Transverse colon (tissue), 4 donors: ENCODE measurements around the gene RPL34. TPM values are rescaled to one million over a fixed set of nuclear protein-coding genes. Genes with fewer than 3 reads are reported as not detected.

Experiments
- DNase-seq: peaks from one replicate; pipeline ENCODE4 v3.0.0-alpha.2; 2019
- H3K27ac ChIP-seq, 4 donors: fragments of 200-600 bp; sonication (generic); 2 replicates each; pipeline ENCODE4 v1.5.1; 2016 to 2018; ENCODE audit warnings: inconsistent platforms in 4 of 4
- H3K27me3 ChIP-seq: fragments of 200-600 bp; sonication (generic); 2 replicates; pipeline ENCODE4 v1.5.1; 2017; ENCODE audit warnings: inconsistent platforms
- H3K36me3 ChIP-seq, 4 donors: fragments of 200-600 bp; sonication (generic); 2 replicates each; pipeline ENCODE4 v1.5.1; 2017 to 2019; ENCODE audit warnings: inconsistent platforms in 4 of 4
- H3K4me1 ChIP-seq, 4 donors: fragments of 200-600 bp; sonication (generic); 2 replicates each; pipeline ENCODE4 v1.5.1; 2017 to 2020; ENCODE audit warnings: inconsistent platforms in 4 of 4
- H3K4me3 ChIP-seq, 4 donors: fragments of 200-600 bp; sonication (generic); 1 replicate in 1 of 4; 2 replicates in 3 of 4; pipeline versions ENCODE4 v1.5.1 to v1.6.1; 2017 to 2019; ENCODE audit warnings: inconsistent platforms in 4 of 4
- H3K9me3 ChIP-seq, 2 donors: fragments of 200-600 bp; sonication (generic); 2 replicates each; pipeline ENCODE4 v1.5.1; 2017 to 2019; ENCODE audit warnings: inconsistent platforms in 2 of 2
- CTCF ChIP-seq, 5 experiments: fragments of 200-600 bp in 3 of 5; fragments of 450-650 bp in 2 of 5; sonication (generic) in 3 of 5; IDR thresholded peaks; 1 replicate in 2 of 5; 2 replicates in 3 of 5; pipeline ENCODE4 v1.5.1; 2016 to 2017; ENCODE audit warnings: antibody characterized with exemption in 5 of 5, inconsistent platforms in 3 of 5, mild to moderate bottlenecking in 2 of 5, moderate library complexity in 1 of 5
- EP300 ChIP-seq: sonication (generic); formaldehyde crosslinking; IDR thresholded peaks from one replicate; pipeline ENCODE4 v1.6.1; 2017; ENCODE audit warnings: antibody characterized with exemption, low read depth
- POLR2A ChIP-seq: fragments of 450-650 bp; IDR thresholded peaks from one replicate; pipeline ENCODE4 v1.6.1; 2016; ENCODE audit warnings: antibody characterized with exemption, mild to moderate bottlenecking, moderate library complexity
- POLR2AphosphoS5 ChIP-seq, 3 donors: sonication (generic); formaldehyde crosslinking; IDR thresholded peaks; one replicate each; pipeline ENCODE4 v1.6.1; 2016; ENCODE audit warnings: antibody characterized with exemption in 3 of 3
- WGBS, 2 donors: methylation state at CpG; one replicate each; pipeline ENCODE4 v1.1.5; 2018; ENCODE audit warnings: low coverage in 1 of 2; 5-methylcytosine and 5-hydroxymethylcytosine counted together
- in situ Hi-C, 4 donors: fragments of 200-750 bp; cut with MboI; loops; one replicate each; pipeline versions ENCODE4 v1.15.0 to v1.15.1; 2017; ENCODE audit warnings: low sequenced_read_pairs in 3 of 4, low pct_ligation_motif_present in 1 of 4, low pct_unique_long_range_greater_than_20kb in 1 of 4
- intact Hi-C: fragments of 100-400 bp; cut with DNase I; formaldehyde crosslinking; loops from one replicate; pipeline ENCODE4 v1.15.1; 2023; ENCODE audit warnings: low total_unique reads
- total RNA-seq, 4 donors: library from RNA; depleted of rRNA; stranded (reverse); fragments of >200 nt; gene quantifications; one replicate each; pipeline ENCODE4 v1.1.0, GENCODE V29; 2016

RPL34 gene
- total RNA-seq, 4 donors from 2014 or later, result 232 to 594 (median 443) TPM

- in situ Hi-C loops (no loop called here), intact Hi-C loops (no loop called here)
- TF ChIP-seq POLR2AphosphoS5 (IDR thresholded peaks at IDR 0.05) (no peak), CTCF (IDR thresholded peaks at IDR 0.05) (no peak), EP300 (no peak), POLR2A (no peak)
- H3K9me3 ChIP-seq, result peaks cover 0 to 4% of the 10 kb centered on the region in 2 donors
- H3K4me3 ChIP-seq, result peak overlapping the region in 3 of 4 donors; percentile 52 to 87 (median 79)
- DNase-seq, result no peak
- H3K27me3 ChIP-seq, result no peaks in the 10 kb centered on the region
- peaks cover 0 to 25% (median 10%) of the 10 kb centered on the region in 4 donors for H3K36me3 ChIP-seq
- peak overlapping the region; percentile 83 to 94 (median 88) for H3K27ac ChIP-seq
- peaks cover 0 to 40% (median 15%) of the 10 kb centered on the region in 4 donors for H3K4me1 ChIP-seq
- 77 to 80% methylated on average over 7 of the region's 7 CpGs for WGBS, 2 donors
Measured at GRCh38 chr4:108619372-108620100, 840 bp upstream of the RPL34 start.

- peaks cover 0 to 40% (median 15%) of the 10 kb centered on the region in 4 donors for H3K4me1 ChIP-seq
- WGBS, 2 donors, result 3 to 7% methylated on average over 14 to 23 of the region's 23 CpGs
- no peaks in the 10 kb centered on the region for H3K27me3 ChIP-seq
- TF ChIP-seq CTCF (IDR thresholded peaks at IDR 0.05), result no peak
- no peak for TF ChIP-seq POLR2AphosphoS5 (IDR thresholded peaks at IDR 0.05)
- TF ChIP-seq POLR2A, result no peak
- TF ChIP-seq EP300, result no peak
- intact Hi-C loops, result no loop called here
- H3K27ac ChIP-seq, result peak overlapping the region; percentile 83 to 94 (median 88)
- peaks cover 0 to 42% (median 18%) of the 10 kb centered on the region in 4 donors for H3K36me3 ChIP-seq
- in situ Hi-C loops, result no loop called here
- DNase-seq, result no peak
- peak overlapping the region; percentile 52 to 87 (median 72) for H3K4me3 ChIP-seq
- H3K9me3 ChIP-seq, result no peaks in the 10 kb centered on the region
Measured at GRCh38 chr4:108620933-108621905, 843 bp downstream of the RPL34 start.

- in situ Hi-C loops, result no loop called here
- TF ChIP-seq CTCF (IDR thresholded peaks at IDR 0.05) (no peak), POLR2A (no peak), EP300 (no peak), POLR2AphosphoS5 (IDR thresholded peaks at IDR 0.05) (no peak)
- peak overlapping the region in 2 of 4 donors; percentile 92 to 94 for H3K27ac ChIP-seq
- H3K4me3 ChIP-seq, result peak overlapping the region in 1 of 4 donors; percentile 87
- 52 to 78% methylated on average over 3 to 4 of the region's 4 CpGs for WGBS, 2 donors
- peaks cover 0 to 40% (median 15%) of the 10 kb centered on the region in 4 donors for H3K4me1 ChIP-seq
- no peaks in the 10 kb centered on the region for H3K9me3 ChIP-seq
- peaks cover 0 to 50% (median 22%) of the 10 kb centered on the region in 4 donors for H3K36me3 ChIP-seq
- DNase-seq, result no peak
- no peaks in the 10 kb centered on the region for H3K27me3 ChIP-seq
- intact Hi-C loops, result no loop called here
Measured at GRCh38 chr4:108622022-108622421, 1.6 kb downstream of the RPL34 start.

GRCh38 chr4:108622828-108623227 lies 2.5 kb downstream of the RPL34 start:
- WGBS, 2 donors, result 90% methylated on average over 5 of the region's 5 CpGs
- H3K9me3 ChIP-seq, result no peaks in the 10 kb centered on the region
- no peak for TF ChIP-seq EP300
- TF ChIP-seq CTCF (IDR thresholded peaks at IDR 0.05), result no peak
- TF ChIP-seq POLR2AphosphoS5 (IDR thresholded peaks at IDR 0.05), result no peak
- TF ChIP-seq POLR2A, result no peak
- H3K36me3 ChIP-seq, result peaks cover 0 to 53% (median 24%) of the 10 kb centered on the region in 4 donors
- intact Hi-C loops (no loop called here), in situ Hi-C loops (no loop called here)
- H3K27ac ChIP-seq, result no peak overlapping the region
- H3K4me1 ChIP-seq, result peaks cover 0 to 40% (median 16%) of the 10 kb centered on the region in 4 donors
- DNase-seq, result no peak
- H3K4me3 ChIP-seq, result no peak overlapping the region
- H3K27me3 ChIP-seq, result no peaks in the 10 kb centered on the region
